Esophagus muscularis mucosa (tissue), 4 donors: ENCODE data around the gene NUBP2. TPM values are rescaled to one million over a fixed set of nuclear protein-coding genes. Genes with fewer than 3 reads are reported as not detected.
A peak's percentile ranks its signal among the peaks of the same experiment; 100 is the strongest.

ENCODE experiments used
- DNase-seq: peaks from one replicate; pipeline ENCODE4 v3.0.0-alpha.2; 2017; ENCODE audit errors: extremely low spot score
- H3K27ac ChIP-seq, 4 donors: fragments of 200-600 bp; sonication (generic); replicated peaks in 1 of 4; 1 replicate in 3 of 4; 2 replicates in 1 of 4; pipeline ENCODE4 v1.5.1; 2016 to 2019; ENCODE audit warnings: mild to moderate bottlenecking in 1 of 4
- H3K27me3 ChIP-seq, 4 donors: fragments of 200-600 bp; sonication (generic); one replicate each; pipeline versions ENCODE4 v1.5.1 to v1.6.0; 2016 to 2019
- H3K36me3 ChIP-seq, 4 donors: fragments of 200-600 bp; sonication (generic); one replicate each; pipeline ENCODE4 v1.5.1; 2016 to 2019
- H3K4me1 ChIP-seq, 4 donors: fragments of 200-600 bp; sonication (generic); one replicate each; pipeline ENCODE4 v1.5.1; 2016 to 2019
- H3K4me3 ChIP-seq, 4 donors: fragments of 200-600 bp; sonication (generic); 1 replicate in 2 of 4; 2 replicates in 2 of 4; pipeline ENCODE4 v1.5.1; 2016 to 2019; ENCODE audit warnings: mild to moderate bottlenecking in 4 of 4, moderate library complexity in 1 of 4
- H3K9me3 ChIP-seq, 4 donors: fragments of 200-600 bp; sonication (generic); 1 replicate in 3 of 4; 2 replicates in 1 of 4; pipeline ENCODE4 v1.5.1; 2016 to 2019
- CTCF ChIP-seq, 3 experiments: fragments of 200-600 bp in 2 of 3; fragments of 450-650 bp in 1 of 3; sonication (generic) in 2 of 3; IDR thresholded peaks; one replicate each; pipeline ENCODE4 v1.5.1; 2017 to 2019; ENCODE audit warnings: antibody characterized with exemption in 3 of 3, mild to moderate bottlenecking in 2 of 3, moderate library complexity in 1 of 3
- EP300 ChIP-seq: sonication (generic); formaldehyde crosslinking; IDR thresholded peaks from one replicate; pipeline ENCODE4 v1.6.1; 2017; ENCODE audit warnings: antibody characterized with exemption
- POLR2A ChIP-seq: fragments of 450-650 bp; IDR thresholded peaks from one replicate; pipeline ENCODE4 v1.6.1; 2017; ENCODE audit warnings: antibody characterized with exemption, moderate library complexity, mild to moderate bottlenecking, low read depth
- POLR2AphosphoS5 ChIP-seq, 2 donors: sonication (generic); formaldehyde crosslinking; IDR thresholded peaks; one replicate each; pipeline ENCODE4 v1.6.1; 2017; ENCODE audit warnings: antibody characterized with exemption in 2 of 2
- WGBS: methylation state at CpG from one replicate; pipeline ENCODE4 v1.1.5; 2018; 5-methylcytosine and 5-hydroxymethylcytosine counted together
- intact Hi-C: fragments of 100-400 bp; cut with DNase I; formaldehyde crosslinking; loops from one replicate; pipeline ENCODE4 v1.15.1; 2023
- total RNA-seq, 4 donors: library from RNA; depleted of rRNA; stranded (reverse); fragments of >200 nt; gene quantifications; one replicate each; pipeline versions ENCODE4 v1.1.0 to v1.2.1, GENCODE V29; 2016

NUBP2 gene
- total RNA-seq, 4 donors from 2014 or later = 82.7 to 93.8 (median 87.6) TPM

GRCh38 chr16:1771188-1771863 lies 11.4 kb upstream of the NUBP2 start, which contains the start of gene NME3:
TSS of gene NME3 (minus strand) at chr16:1771543. CDS start at chr16:1771534, 9 bp downstream.
- intact Hi-C loops = loop anchor here (5.0 kb wide), 2 partner anchors 64 to 159 kb away; partner anchors contain the start of genes CRAMP1, IFT140 and MAPK8IP3
- no peaks in the 10 kb centered on the region for H3K9me3 ChIP-seq
- no peak for TF ChIP-seq EP300
- TF ChIP-seq CTCF (IDR thresholded peaks at IDR 0.05) = no peak
- no peak for TF ChIP-seq POLR2A
- no peak for TF ChIP-seq POLR2AphosphoS5 (IDR thresholded peaks at IDR 0.05)
- 0% methylated on average over 14 of the region's 79 CpGs for WGBS
- no peaks in the 10 kb centered on the region for H3K27me3 ChIP-seq
- peaks cover 36 to 64% (median 56%) of the 10 kb centered on the region in 4 donors for H3K4me1 ChIP-seq
- H3K27ac ChIP-seq = peak within 1 kb of the TSS; percentile 87 to 95 (median 90)
- DNase-seq = peak; percentile 97
- peaks cover 26 to 51% (median 50%) of the 10 kb centered on the region in 4 donors for H3K36me3 ChIP-seq
- peak within 1 kb of the TSS; percentile 72 to 100 (median 88) for H3K4me3 ChIP-seq

GRCh38 chr16:1771864-1772361 lies 10.8 kb upstream of the NUBP2 start:
- TF ChIP-seq POLR2A (no peak), EP300 (no peak), POLR2AphosphoS5 (IDR thresholded peaks at IDR 0.05) (no peak)
- Histone ChIP-seq H3K36me3 (peaks cover 27 to 51% (median 50%) of the 10 kb centered on the region in 4 donors), H3K4me1 (peaks cover 36 to 64% (median 57%) of the 10 kb centered on the region in 4 donors)

GRCh38 chr16:1772362-1772907 lies 10.3 kb upstream of the NUBP2 start, which contains the start of gene EME2:
TSS of gene EME2 (plus strand) at chr16:1772810. CDS start at chr16:1773228, 418 bp downstream.
- TF ChIP-seq CTCF (IDR thresholded peaks at IDR 0.05) (no peak), POLR2A (no peak), POLR2AphosphoS5 (IDR thresholded peaks at IDR 0.05) (no peak), EP300 (no peak)
- Histone ChIP-seq H3K27me3 (no peaks in the 10 kb centered on the region), H3K4me3 (peak within 1 kb of the TSS; percentile 72 to 100 (median 88)), H3K9me3 (no peaks in the 10 kb centered on the region), H3K36me3 (peaks cover 27 to 51% (median 50%) of the 10 kb centered on the region in 4 donors), H3K27ac (peak within 1 kb of the TSS; percentile 87 to 95 (median 90)), H3K4me1 (peaks cover 36 to 64% (median 57%) of the 10 kb centered on the region in 4 donors)
- no peak for DNase-seq
- intact Hi-C loops = loop anchor here (5.0 kb wide), 2 partner anchors 65 to 160 kb away; partner anchors contain the start of genes CRAMP1, IFT140 and MAPK8IP3
- 1% methylated on average over 11 of the region's 53 CpGs for WGBS

More at GRCh38 chr16:1771864-1772361, 10.8 kb upstream of the NUBP2 start:
- intact Hi-C loops = loop anchor here (5.0 kb wide), 2 partner anchors 65 to 160 kb away; partner anchors contain the start of genes CRAMP1, IFT140 and MAPK8IP3
- WGBS = 10% methylated on average over 16 of the region's 22 CpGs
- no peaks in the 10 kb centered on the region for H3K27me3 ChIP-seq
- no peaks in the 10 kb centered on the region for H3K9me3 ChIP-seq
- H3K4me3 ChIP-seq = peak overlapping the region; percentile 72 to 100 (median 88)
- peak overlapping the region; percentile 87 to 95 (median 90) for H3K27ac ChIP-seq
- no peak for DNase-seq

- TF ChIP-seq CTCF (IDR thresholded peaks at IDR 0.05) (peak; percentile 67 to 75 (median 72)), EP300 (no peak), POLR2AphosphoS5 (IDR thresholded peaks at IDR 0.05) (peak; percentile 87 to 91)
- no peaks in the 10 kb centered on the region for H3K27me3 ChIP-seq
- peaks cover 27 to 51% (median 50%) of the 10 kb centered on the region in 4 donors for H3K36me3 ChIP-seq
- no peak for DNase-seq
- intact Hi-C loops = loop anchor here (1.0 to 5.0 kb wide), 4 partner anchors 9 to 161 kb away; partner anchors contain the start of genes CRAMP1, HAGH, IFT140 and MAPK8IP3
- 0% methylated on average over 9 of the region's 108 CpGs for WGBS
- peaks cover 36 to 64% (median 57%) of the 10 kb centered on the region in 4 donors for H3K4me1 ChIP-seq
- H3K9me3 ChIP-seq = no peaks in the 10 kb centered on the region
- H3K4me3 ChIP-seq = peak within 1 kb of the TSS; percentile 72 to 100 (median 88)
- H3K27ac ChIP-seq = peak within 1 kb of the TSS; percentile 87 to 95 (median 90)
Measured at GRCh38 chr16:1772908-1773702, 9.7 kb upstream of the NUBP2 start, which contains the start of gene MRPS34. TSS of gene MRPS34 (minus strand) at chr16:1773134. CDS start at chr16:1773119, 15 bp downstream.
